Sciatic nerve (tissue), 2 donors: ENCODE results near the gene GMCL1. TPM values are rescaled to one million over a fixed set of nuclear protein-coding genes. Genes with fewer than 3 reads are reported as not detected.
A peak's percentile ranks its signal among the peaks of the same experiment; 100 is the strongest.
"Not testable (repeated sequence)": the region's sequence is repeated elsewhere in the genome, so short reads cannot be mapped to it uniquely, and the experiment has no call there.

Experiments
- ATAC-seq: fragments of 200-7000 bp; cut with Tn5 transposase; one replicate; pipeline ENCODE4 v1.9.1; 2020; ENCODE audit warnings: mild to moderate bottlenecking, moderate library complexity
- DNase-seq: peaks from one replicate; pipeline ENCODE4 v3.0.0-alpha.2; 2020; ENCODE audit warnings: low spot score
- intact Hi-C: fragments of 100-400 bp; cut with DNase I; formaldehyde crosslinking; loops from one replicate; pipeline ENCODE4 v1.14.2; 2022
- total RNA-seq: library from RNA; stranded (reverse); fragmentation: NEBNext Ultra II Directional; extraction: Animal tissue kit (Norgen Biotek cat#: 25700); gene quantifications from one replicate; pipeline ENCODE4 v1.2.1, GENCODE V29; 2021
- donor health status: DM: no; HTN: no; CAD: no.
- donor health status: DM: no; HTN: no; CAD: no.

Gene GMCL1
- 24.4 TPM for total RNA-seq

GRCh38 chr2:69829256-69830044, at the start of gene GMCL1:
Gene GMCL1 (plus strand): TSS chr2:69829660. CDS start chr2:69829893, 233 bp downstream.
- peak; percentile 99 for DNase-seq
- intact Hi-C loops = no loop called here
- peak; percentile 99 for ATAC-seq

GRCh38 chr2:69780921-69781320, 48.5 kb upstream of the GMCL1 start:
- intact Hi-C loops = no loop called here
- no peak for DNase-seq
- ATAC-seq = no peak

DNA sequence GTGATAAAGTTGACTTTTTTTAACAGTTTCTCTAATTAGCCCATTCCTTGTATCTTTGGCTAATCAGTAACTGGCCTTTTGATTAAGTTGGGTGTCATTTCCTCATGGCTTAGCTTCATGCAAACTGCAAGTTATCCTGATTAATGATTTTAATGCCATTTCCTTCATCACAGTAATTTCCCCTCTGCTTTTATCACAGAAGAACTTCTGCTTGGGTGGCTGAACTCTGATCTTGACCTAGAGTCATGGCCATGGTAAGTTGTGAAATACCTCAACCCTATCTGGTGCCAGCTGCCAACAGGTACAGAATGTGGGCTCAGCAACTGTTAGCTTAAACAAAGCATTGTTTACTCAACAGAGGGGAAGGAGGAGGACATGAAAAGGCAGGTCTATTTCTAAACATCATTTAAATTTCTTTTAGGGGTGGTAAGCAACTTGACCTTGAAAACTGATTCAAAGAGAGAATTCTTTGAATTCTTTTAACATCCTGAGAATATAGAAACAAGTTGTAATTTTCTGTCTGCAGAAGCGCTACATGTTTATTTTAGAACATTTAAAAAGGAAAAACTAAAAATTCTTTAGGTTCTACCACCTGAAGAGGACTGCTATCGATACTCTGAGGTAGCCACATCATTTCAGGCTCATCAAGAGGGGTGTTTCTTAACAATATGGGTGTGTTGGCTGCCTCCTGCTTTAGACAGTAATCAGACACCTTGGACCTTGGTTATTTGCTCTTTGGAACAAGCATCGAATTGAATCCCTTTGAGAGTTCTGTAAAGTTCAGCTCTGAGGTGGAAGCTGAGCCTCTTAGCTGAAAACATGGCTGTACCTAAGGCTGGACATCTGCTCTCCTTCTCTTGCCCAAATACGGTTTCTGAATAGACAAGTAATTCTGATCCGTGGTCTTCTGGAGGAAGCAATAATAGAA, 47.9 kb upstream of the GMCL1 start:
- no peak for DNase-seq
- intact Hi-C loops = no loop called here
- ATAC-seq = no peak

DNA sequence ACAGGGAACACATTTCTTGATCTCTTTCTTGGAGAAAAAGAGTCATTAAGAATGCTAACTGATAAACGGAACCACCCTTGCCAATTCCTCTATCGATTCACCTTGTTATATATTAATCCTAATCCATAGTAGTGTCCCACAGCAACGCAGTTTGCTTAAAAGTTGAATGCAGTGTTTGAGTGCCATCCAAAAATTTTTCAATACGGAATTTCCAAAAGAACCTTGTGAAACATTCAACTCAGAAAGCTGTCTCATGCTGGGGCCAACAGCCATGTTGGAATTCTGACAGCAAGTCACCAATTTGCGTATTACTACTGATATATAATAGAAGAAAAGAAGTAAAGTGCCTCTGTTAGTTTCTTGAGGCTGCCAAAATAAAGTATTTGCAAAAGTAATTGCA, 45.2 kb upstream of the GMCL1 start:
- intact Hi-C loops = no loop called here
- DNase-seq (no peak), ATAC-seq (no peak)

- no peak for ATAC-seq
- intact Hi-C loops = no loop called here
- no peak for DNase-seq
These were observed 44.1 kb upstream of the GMCL1 start for GRCh38 chr2:69785358-69785757.

GRCh38 chr2:69786052-69786560, 43.4 kb upstream of the GMCL1 start:
- ATAC-seq (no peak), DNase-seq (no peak)
- intact Hi-C loops = no loop called here

GRCh38 chr2:69789175-69789721, 40.2 kb upstream of the GMCL1 start:
- DNase-seq = no peak
- intact Hi-C loops = no loop called here
- ATAC-seq = peak; percentile 72

DNA sequence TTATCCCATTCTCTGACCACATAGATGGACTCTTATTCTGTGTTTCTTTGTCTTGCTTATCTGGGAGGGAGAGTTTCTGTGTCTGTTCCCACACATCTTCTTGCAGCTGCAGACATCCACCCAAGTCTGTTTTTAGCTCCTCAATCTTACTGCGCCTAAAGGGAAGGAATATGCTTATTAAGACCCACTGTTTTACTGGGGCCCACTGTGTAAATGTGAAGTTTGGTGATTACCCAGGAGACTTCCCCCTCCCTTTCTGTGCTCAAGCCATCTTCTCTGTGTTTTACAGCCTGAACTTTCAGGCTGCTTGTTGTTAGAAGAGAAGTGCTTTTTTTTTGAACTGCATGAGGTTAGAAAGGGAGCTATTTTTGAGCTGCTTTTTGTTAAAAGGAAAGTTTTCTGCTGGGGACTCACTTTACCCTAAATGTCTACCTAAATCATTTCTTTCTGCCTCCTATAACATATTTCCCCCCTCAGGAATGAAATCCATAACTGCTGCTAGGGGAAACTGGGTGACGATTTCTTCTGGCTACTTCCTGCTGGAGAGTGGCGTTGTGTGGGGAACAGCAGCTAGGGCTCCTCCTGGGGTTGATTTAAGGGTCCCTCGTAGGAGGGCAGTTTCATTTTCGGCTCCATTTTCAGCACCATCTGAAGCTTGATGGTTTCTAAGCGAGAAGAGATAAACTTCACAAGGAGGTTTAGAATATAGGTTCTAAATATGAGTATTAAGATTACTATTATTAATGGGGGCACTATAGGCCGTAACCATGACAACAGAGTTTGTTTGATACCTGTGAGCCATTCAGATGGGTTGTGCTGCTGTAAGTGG, 39.5 kb upstream of the GMCL1 start:
- intact Hi-C loops = no loop called here
- ATAC-seq (peak; percentile 78), DNase-seq (no peak)

GRCh38 chr2:69790601-69790959, 38.9 kb upstream of the GMCL1 start:
- ATAC-seq = peak; percentile 19
- intact Hi-C loops = no loop called here
- DNase-seq = no peak

- no peak for DNase-seq
- peak; percentile 49 for ATAC-seq
- intact Hi-C loops = no loop called here
These were observed 38.4 kb upstream of the GMCL1 start for GRCh38 chr2:69791045-69791444.

DNA sequence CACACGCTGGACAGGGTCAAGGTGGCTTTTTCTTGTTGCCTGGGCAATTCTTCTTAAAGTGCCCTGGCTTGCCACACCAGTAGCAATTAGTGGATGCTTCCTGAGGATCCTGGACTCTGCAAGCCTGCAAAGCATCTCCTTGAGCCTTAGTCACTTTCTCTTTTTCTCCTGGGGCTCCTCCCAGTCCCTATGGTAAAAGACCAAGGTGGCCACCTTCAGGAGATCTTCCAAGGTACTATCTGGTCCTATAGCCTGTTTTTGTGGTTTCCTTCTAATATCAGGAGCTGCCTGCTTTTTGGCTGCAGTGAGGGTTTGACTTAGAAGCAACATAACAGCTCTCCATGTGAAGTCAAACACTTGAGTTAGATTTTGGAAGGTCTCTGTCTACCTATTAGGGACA, 33.3 kb upstream of the GMCL1 start:
- intact Hi-C loops = no loop called here
- no peak for ATAC-seq
- no peak for DNase-seq

DNA sequence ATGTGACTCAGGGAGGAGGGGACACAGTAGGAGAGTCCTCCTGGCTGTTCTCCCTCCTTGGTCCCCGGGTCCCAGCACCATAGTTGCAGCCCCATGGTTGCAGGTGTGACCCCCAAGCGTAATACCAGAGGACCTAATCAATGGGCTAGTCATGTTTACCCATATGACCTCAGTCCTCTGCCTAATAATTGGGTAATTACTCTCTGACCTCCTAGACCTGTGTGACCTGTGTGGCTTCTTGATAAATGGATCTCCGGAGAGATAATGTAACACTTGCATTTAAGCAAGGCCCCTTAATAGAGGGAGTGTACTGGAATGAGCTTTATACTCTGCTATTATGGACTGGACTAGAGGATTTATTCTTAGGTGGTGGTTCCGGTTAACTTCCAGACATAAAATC, 32.2 kb upstream of the GMCL1 start:
- intact Hi-C loops = no loop called here

GRCh38 chr2:69797836-69798289, 31.6 kb upstream of the GMCL1 start:
- ATAC-seq = peak; percentile 6
- DNase-seq = no peak
- intact Hi-C loops = no loop called here

More for the DNA sequence above, 32.2 kb upstream of the GMCL1 start:
- ATAC-seq (no peak), DNase-seq (no peak)

GRCh38 chr2:69798290-69798908, 31.1 kb upstream of the GMCL1 start:
- peak; percentile 74 for ATAC-seq
- intact Hi-C loops = no loop called here
- no peak for DNase-seq

DNA sequence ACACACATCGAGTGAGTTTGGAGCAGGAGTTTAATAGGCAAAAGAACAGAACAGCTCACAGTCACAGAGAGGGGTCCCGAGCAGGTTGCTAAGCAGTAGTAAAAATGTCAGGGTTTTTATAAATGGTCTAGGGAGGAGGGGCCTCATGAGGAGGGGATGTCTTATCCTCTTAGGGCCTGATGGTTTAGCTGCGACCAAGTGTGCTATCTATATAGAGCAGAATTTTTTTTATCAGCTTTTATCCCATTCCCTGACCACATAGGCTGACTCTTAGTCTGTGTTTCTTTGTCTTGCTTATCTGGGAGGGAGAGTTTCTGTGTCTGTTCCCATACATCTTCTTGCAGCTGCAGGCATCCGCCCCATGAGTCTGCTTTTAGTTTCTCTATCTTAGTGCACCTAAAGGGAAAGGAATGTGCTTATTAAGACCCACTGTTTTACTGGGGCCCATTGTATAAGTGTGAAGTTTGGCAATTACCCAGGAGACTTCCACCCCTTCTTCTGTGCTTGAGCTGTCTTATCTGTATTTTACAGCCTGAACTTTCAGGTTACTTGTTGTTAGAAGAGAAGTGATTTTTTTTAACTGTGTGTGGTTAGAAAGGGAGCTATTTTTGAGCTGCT, 30.4 kb upstream of the GMCL1 start:
- intact Hi-C loops = no loop called here
- ATAC-seq = no peak
- DNase-seq = no peak

- intact Hi-C loops = no loop called here
- ATAC-seq (no peak), DNase-seq (no peak)
These were observed 27.6 kb upstream of the GMCL1 start for GRCh38 chr2:69801745-69802290.

DNA sequence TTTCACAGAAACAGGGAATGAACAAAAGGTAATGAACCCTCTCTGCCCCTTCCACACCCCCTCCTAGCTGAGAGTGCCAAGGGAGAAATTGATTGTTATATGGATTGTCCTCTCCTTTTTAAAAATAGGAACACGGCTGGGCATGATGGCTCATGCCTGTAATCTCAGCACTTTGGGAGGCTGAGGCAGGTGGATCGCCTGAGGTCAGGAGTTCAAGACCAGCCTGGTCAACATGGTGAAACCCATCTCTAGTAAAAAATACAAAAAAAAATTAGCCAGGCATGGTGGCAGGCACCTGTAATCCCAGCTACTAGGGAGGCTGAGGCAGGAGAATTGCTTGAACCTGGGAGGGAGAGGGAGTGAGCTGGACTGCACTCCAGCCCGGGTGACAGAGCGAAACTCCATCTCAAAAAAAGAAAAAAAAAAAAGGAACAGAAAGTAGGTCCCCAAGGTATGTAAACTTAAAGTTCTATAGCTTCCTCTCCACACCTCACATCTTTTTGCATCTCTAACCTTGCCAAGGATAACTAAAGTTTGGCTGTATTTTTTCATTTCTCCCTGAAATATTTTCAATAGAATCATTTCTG, 26.6 kb upstream of the GMCL1 start:
- DNase-seq, intact Hi-C loops, ATAC-seq: not testable (repeated sequence)
